Frontal cortex (tissue), 4 donors: ENCODE data around the gene PRDX3. TPM values are rescaled to one million over a fixed set of nuclear protein-coding genes. Genes with fewer than 3 reads are reported as not detected.
"Not testable (repeated sequence)": the region's sequence is repeated elsewhere in the genome, so short reads cannot be mapped to it uniquely, and the experiment has no call there.

Experiments used
- DNase-seq, 2 donors: peaks; one replicate each; pipeline ENCODE4 v3.0.0; 2012; ENCODE audit warnings: low spot score in 2 of 2
- FAIRE-seq: peaks from 2 replicates; lab custom pipeline; 2012; peaks lifted over from hg19 to GRCh38; lab: Jason Lieb, UNC
- total RNA-seq: library from RNA; depleted of rRNA; stranded (reverse); fragments of >200 nt; gene quantifications from one replicate; pipeline ENCODE4 v1.2.3, GENCODE V29; 2014
- donor health status: control.
- donor health status: control.
- donor health status: control.

Gene PRDX3
- total RNA-seq, 1 donor from 2014 or later = 113 TPM

DNA sequence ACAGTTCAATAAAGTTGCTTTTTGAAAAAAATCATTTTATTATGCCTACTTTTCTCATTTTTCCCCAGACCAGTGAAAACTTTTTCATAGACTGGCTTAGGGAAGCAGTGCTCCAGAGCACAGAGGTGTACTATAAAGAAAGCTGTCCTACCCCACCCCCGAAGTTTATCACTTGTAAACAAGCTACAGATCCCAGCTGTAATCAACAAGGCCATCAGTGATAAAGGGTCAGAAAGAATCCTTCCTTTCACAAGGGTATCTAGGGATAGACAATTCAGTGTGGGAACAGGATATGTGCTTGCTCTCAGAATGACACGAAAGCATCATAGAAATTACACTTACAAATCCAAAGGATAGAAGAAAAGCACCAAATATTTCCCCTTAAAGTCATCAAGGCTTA, 4.5 kb downstream of the PRDX3 start:
- no peak for FAIRE-seq
- no peak for DNase-seq

DNA sequence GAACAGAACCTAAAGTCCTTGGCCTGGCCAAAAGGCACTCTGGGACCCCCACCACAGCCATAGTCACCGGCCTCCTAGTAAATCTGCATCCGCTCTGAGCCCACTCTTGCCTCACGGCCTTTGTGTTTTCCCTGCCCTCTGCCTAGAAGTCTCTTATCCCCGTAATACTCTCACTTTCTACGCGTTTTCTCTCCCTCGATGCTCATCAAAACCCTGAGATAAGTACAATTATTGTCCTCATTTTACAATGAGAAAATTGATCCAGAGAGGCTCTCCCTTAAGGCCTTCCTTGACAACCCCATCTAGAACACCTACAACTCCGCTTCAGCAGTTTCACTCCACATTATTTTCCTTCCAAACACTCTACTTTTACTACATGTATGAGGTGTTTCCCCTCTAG, 11.6 kb downstream of the PRDX3 start:
- FAIRE-seq (no peak), DNase-seq (no peak)

DNA sequence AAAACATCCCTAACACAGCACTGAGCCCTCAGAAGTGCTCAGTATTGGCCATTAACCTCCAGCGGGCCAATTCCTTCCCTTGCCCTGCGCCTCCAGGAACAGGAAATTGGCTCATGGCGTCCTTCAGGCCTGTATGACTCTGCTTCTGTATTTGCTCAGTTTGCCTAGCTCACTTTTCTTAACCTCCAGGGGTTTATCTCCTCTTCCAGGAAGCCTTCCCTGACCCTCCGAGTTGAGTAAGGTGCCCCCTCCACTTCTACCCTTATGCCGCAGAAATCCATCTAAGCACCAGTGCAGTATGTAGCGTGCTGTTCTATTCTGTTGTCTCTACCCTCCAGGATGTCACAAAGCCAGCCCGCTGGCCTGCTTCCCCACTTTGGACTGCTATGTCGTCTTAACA, 12.0 kb downstream of the PRDX3 start:
- no peak for DNase-seq
- FAIRE-seq = no peak

DNA sequence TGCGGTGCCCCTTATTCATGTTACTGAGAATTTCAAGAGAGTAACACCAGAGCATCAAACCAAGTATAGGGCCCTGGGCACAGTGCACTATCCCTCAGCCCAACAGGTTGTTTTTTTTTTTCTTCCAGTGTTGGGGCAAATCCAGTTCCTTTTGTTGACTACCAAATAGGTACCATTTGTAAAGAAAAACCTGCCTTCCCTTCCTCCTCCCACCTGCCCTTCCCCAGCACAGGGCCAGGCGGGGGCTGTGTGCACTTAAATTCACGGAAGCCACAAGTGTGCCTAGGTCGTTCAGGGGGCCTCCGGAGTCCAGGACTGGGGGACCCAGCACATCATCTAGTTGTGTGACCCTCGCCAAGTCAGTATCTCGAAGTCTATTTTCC, 12.5 kb downstream of the PRDX3 start:
- DNase-seq (no peak), FAIRE-seq (no peak)

DNA sequence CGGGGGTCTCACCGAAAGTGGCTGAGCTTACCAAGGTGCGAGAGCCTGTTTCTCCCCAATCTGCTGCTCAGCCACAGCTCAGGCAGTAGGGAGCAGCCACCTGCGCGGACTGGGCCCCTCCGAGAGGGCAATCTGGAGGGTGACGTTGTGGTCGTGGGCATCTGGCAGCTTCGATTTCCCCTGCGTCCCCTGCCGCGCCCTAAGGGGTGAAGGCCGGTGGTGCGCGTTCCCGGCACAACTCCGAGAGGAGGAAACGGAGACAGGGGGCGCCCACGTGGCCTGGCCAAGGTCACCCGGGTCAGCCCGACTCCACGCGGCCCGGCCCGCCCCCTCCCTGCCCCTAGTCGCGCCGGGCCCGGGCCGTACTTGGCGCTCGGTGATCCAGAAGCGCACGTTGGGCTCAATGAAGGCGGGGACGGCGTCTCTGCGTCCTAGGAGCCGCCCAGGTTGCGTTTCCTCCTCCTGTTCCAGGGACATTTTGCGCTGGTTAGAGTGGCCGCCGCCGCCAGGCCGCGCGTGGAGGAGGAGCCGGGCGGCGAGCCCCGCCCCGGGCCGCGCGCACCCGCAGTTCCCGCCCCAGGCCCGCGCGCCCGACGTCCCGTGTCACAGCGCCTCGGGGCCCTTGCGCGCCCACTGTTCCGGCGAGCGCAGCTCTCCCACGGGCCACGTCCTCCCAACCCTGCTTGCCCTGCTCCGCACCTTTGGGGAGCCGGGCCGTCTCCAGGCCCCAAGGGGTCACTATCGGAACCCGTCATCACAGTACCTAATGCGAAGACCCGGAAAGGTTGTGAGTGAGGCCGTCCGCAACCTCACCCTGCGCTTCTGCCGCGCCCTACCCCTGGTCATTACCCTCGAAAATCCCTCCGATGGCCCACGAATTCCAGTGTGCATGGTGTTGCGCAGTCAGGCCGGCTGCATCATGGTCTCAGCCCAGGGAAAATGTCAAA, 13.2 kb downstream of the PRDX3 start, which contains the start of gene SFXN4:
Gene SFXN4, minus strand, starts transcription at position 544 of the 947 bp plus-strand sequence. Its CDS starts 67 bp downstream, at position 477.
- peak; percentile 85 to 88 for DNase-seq
- FAIRE-seq = no peak

DNA sequence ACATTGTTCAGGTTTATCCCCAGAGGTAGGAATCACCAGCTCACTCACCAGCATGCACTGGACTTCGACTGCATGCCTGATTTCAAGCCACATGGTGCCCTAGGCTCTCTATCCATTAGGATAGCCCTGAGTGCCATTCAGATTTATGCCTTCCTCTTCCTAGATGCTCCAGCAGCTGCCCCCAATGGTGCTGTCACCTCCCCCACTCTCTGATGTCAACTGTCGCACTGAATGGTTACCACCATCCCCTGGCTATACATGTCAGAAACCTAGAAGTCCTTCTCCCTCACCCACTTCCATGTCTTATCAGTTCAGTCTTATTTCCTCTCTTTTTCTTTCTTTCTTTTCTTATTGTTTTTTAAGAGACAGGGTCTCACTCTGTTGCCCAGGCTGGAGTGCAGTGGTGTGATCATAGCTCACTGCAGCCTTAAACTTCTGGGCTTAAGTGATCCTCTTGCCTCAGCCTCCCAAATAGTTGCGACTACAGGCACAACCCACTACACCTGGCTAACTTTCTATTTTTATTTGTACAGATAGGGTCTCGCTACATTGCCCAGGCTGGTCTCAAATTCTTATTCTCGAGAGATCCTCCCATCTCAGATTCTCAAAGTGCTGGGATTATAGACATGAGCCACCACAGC, 16.0 kb downstream of the PRDX3 start:
- FAIRE-seq = no peak
- DNase-seq = no peak

DNA sequence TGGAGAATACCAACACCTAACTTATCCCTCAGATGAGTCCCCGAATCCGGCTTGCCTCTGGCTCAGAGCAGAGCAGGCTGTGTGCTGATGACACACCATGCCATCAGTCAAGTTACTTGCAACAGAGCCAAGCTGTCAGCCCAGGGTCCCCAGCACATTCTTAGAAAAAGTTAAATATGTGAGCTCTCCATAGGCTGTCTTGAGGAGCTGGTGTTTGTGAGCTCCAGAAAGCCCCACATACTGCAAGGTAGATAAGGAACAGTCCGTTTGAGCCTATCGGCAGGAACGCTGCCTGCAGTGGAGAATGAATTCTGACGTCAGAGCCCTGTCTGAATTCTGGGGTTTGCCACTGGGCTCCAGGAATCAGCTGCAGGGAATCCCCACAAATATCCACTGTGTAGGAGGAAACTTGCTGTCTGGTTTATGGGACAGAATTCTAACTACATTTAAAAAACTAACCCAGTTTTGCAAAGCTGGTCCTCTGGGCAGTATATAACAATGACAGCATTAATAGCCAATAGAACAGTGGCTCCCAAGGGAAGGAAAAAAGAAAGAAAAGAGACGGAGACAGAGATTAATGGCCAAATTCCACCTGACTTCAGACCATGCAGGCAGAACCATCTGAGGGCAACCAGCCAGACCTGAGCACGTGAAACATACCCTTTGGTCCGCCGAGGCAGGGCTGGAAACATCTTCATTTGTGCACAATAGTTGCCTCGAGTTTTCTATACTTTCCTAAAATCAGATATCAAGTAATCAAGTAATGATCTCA, 16.7 kb downstream of the PRDX3 start:
- FAIRE-seq (no peak), DNase-seq (peak in 1 of 2 donors; percentile 29)

DNA sequence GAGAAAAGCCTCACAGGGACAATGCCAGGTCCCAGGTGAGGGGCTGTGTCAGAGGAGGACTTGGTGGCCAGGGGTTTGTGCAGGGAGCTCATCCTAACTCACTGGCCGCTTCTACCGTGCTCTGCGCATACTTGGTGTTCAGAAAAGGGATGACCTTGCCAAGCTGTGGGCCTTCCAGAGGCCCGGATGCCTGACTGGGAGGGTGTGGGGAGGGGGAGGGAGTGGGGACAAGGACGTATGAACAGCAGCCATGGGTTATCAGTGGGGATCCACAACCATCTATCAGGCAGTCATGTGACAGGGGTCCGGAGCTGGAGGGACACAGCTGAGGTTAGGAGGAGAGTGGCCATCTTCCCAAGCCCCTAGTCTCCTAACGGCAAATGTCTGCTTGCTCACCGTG, 19.3 kb downstream of the PRDX3 start:
- DNase-seq = no peak
- no peak for FAIRE-seq

DNA sequence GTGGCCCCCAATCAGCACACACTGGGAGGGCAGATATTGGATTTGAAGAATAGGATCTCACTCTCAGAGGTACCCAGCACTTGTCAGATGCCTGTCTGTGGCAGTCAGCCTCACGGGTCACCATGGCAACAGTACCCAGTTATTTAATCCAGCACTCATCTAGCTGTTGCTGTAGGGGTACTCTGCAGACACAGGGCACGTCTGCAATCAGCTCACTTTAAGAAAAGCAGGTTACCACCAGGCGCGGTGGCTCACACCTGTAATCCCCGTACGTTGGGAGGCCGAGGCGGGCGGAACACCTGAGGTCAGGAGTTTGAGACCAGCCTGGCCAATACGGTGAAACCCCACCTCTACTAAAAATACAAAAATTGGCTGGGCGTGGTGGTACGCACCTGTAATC, 25.0 kb downstream of the PRDX3 start:
- FAIRE-seq (no peak), DNase-seq (no peak)

DNA sequence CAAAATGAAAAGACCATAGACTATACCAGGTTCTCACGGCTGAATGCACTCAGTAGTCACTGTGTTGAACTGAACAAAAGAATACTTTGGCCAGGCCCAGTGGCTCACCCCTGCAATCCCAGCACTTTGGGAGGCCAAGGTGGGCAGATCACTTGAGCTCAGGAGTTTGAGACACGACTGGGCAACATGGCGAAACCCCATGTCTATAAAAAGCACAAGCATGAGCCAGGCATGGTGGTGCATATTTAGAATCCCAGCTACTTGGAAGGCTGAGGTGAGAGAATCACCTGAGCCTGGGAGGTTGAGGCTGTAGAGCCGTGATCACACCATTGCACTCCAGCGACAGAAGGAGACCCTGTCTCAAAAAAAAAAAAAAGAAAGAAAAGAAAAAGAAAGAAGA, 25.6 kb downstream of the PRDX3 start:
- DNase-seq (no peak), FAIRE-seq (no peak)

DNA sequence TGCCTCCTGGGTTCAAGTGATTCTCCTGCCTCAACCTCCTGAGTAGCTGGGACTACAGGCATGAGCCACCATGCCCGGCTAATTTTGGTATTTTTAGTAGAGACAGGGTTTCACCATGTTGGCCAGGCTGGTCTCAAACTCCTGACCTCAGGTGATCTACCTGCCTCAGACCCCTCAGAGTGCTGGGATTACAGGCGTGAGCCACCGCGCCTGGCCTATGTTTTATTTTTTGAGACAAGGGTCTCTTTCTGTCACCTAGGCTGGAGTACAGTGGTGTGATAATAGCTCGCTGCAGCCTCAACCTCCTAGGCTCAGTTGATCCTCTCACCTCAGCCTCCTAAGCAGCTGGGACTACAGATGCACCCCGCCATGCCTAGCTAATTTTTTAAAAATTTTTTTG, 27.0 kb downstream of the PRDX3 start:
- FAIRE-seq, DNase-seq: not testable (repeated sequence)

DNA sequence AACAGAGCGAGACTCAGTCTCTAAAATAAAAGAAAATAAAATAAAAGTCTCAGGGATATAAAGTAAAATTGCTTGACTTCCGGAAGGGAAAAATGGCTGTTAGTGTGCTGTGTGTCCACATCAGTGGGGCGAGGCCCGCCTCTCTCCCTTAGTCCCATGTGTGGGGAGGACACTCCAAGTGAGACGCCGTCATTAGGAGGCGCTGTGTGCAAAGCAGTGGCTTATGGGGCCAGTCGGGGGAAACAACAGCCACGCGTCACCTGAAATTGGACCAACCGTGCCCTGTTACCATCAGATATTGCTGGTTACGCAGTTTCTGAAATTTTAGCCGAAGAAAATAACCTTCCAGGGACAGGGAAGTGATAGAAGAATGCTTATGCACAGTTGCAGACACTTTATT, 28.9 kb downstream of the PRDX3 start:
- no peak for FAIRE-seq
- DNase-seq = no peak

DNA sequence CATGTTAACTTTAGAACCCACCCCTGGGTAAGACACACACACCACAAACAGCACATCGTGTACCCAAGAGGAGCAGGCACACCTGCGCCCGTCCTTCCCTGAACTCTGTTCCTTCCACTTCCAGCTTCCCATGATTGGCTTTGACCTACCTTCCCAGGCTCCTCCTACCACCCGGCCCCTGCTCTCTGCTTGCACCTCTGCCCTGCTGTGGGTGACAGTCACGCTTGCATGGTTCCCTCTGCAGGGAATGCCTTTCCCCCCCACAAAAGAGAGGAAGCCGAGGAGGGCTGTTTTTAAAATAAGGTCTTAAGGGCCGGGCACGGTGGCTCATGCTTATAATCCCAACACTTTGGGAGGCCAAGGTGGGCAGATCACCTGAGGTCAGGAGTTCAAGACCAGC, 29.5 kb downstream of the PRDX3 start:
- no peak for DNase-seq
- FAIRE-seq = no peak

DNA sequence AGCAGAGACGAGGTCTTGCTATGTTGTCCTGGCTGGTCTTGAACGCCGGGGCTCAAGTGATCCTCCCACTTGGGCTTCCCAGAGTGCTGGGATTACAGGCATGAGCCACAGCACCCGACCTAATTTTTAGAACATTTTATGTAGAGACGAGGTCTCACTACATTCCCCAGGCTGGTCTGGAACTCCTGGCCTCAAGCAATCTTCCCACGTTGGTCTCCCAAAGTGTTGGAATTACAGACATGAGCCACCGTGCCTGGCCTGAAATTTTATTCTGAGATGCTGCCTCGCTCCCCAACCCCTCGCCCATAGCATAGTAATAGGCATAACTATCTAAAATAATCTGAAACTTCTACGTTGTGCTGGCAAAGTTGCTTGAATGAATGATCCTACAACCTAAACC, 35.0 kb downstream of the PRDX3 start:
- DNase-seq (no peak), FAIRE-seq (no peak)

DNA sequence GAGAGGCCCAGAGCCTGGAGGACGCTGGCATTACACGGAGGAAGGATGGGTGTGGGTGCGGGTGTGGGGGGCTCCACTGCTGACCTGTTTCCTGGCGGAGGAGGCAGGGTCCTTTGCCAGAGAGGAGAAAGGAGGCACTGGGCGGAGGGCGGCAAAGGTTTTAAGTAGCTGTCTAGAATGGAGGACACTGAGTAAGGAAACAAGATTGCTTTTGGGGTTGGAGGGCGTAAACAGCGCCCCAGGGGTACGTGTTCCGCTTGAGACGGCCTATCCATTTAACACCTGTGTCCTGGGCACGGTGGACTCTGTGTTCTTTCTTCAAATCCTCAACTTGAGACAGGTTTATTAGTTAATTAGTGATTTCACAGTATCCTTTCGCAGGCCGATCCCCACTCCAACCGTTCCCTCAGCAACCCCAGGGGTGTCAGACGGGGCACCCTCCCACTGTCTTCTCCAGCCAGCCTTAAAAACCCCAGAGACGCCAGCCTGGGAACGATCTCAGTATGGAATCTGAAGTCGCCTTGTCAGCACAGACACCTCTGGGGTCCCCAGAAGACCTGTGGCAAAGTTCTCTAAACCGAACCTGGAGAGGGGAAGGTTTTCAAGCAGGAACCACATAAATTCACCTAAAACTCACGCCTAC, 37.9 kb downstream of the PRDX3 start:
- no peak for DNase-seq
- FAIRE-seq = no peak

DNA sequence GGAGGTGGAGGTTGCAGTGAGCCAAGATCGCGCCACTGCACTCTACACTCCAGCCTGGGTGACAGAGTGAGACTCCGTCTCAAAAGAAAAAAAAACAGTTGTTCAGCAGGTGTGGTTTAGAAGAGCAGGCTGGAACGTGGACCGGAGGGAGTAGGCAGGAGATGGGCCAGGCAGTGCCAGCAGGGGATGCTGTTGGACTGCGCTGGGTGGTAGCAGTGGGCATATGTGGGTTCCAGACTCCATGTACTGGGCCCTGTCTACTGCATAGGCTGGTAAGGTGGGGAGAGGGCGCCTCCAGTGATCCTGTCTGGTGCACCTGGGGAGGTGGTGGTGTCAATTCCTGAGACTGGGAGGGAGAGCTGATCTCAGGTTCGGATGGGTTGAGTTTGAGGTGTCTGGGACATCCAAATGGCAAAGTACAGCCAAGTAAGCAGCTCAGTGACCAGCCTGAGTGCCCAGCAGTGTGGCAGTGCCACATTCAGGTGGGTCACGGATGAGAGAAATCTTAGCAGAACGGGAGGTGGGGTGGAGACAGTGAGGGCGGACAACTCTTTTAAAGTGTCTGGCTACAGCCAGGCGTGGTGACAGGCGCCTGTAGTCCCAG, 39.0 kb downstream of the PRDX3 start:
- DNase-seq (peak in 1 of 2 donors; percentile 40), FAIRE-seq (no peak)

DNA sequence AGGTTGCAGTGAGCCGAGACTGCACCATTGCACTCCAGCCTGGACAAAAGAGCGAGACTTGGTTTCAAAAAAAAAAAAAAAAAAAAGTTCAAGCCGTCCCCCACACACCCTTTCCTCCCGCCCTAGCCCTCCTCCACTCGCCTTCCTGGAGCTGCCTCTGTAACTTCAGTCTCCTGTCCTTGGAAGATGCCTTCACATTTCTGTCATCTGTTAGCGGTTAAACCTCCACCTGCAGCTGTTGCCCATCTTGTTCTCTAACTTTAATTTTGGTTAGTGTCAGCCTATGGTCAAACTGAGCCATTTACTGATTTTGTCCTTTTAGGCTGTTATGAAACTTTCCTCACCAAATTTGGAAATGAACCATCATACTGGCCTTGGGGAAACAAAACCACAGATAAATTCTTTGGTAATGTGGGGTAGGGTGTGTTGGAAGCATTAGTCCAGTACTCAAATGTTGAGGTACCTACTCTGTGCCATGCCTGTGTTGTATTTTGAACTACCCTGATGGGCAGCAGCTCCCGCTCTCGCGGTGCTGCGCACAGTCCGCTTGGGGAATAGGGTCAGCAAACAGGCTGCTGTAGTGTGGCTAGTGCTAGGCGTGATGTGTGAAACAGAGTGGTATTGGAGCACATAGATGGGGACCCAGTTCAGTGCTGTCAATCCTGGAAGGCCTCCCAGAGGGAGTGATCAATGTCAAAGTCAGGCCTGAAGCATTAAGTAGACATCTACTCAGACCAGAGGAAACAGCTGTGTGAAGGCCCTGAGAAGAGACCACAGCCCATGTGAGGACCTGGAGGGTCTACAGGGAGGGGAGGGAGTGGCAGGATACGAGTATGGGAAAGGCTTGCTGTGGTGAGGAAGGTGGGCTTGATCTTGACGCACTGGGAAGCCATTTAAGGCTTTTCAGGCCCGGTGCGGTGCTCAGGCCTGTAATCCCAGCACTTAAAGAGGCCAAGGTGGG, 40.0 kb downstream of the PRDX3 start:
- DNase-seq = no peak
- FAIRE-seq = no peak

DNA sequence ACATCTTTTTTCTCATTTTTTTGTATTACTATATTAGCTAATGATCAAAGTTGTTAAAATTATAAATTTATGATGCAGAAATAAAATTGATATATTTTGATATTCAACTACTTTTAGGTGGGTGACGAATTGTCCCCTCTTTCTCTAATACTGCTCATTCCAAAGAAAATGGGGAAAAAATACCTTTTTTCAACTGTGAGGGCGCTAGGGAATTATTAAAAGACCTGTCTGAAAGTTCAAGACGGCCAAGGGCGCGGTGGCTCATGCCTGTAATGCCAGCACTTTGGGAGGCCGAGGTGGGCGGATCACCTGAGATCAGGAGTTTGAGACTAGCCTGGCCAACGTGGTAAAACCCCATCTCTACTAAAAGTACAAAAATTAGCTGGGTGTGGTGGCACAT, 40.7 kb downstream of the PRDX3 start:
- DNase-seq, FAIRE-seq: not testable (repeated sequence)
